ENCODE measurements around the gene PLPP2. TPM values are rescaled to one million over a fixed set of nuclear protein-coding genes. Genes with fewer than 3 reads are reported as not detected.

The PLPP2 gene
- total and polyA plus RNA-seq, 4 donors, result 14.1 to 41.3 (median 35.0) TPM

DNA sequence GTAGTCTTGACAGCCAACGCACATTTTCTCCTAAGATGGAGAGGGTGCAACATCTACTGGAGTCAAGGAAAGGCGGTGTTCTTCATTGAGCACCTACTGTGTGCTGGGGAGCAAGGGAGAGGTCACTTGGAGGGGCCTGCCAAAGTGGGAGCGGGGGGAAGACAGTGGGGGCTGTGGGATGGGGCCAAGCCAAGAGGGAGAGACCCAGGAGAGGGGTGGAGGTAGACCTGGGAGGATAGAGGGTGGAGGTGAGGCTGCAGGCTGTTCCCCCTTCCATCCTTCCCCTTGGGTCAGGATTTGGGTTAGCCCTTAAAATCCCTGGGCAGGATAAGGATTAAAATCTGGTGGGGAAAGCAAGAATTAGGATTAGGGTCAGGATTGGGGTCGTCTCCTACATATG is 1.7 kb upstream of the PLPP2 start:
- no peak overlapping the region for H3K9ac ChIP-seq (ENCODE audit: insufficient read depth in 1 of 2, low read length in 2 of 2)
- ATAC-seq (ENCODE audit: insufficient read depth, low FRiP score) (no peak), DNase-seq (no peak)
- TF ChIP-seq, protein P1, sequence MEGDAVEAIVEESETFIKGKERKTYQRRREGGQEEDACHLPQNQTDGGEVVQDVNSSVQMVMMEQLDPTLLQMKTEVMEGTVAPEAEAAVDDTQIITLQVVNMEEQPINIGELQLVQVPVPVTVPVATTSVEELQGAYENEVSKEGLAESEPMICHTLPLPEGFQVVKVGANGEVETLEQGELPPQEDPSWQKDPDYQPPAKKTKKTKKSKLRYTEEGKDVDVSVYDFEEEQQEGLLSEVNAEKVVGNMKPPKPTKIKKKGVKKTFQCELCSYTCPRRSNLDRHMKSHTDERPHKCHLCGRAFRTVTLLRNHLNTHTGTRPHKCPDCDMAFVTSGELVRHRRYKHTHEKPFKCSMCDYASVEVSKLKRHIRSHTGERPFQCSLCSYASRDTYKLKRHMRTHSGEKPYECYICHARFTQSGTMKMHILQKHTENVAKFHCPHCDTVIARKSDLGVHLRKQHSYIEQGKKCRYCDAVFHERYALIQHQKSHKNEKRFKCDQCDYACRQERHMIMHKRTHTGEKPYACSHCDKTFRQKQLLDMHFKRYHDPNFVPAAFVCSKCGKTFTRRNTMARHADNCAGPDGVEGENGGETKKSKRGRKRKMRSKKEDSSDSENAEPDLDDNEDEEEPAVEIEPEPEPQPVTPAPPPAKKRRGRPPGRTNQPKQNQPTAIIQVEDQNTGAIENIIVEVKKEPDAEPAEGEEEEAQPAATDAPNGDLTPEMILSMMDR (IDR thresholded peaks at IDR 0.05; ENCODE audit: control extremely low read depth, extremely low read depth), result no peak
- no peak overlapping the region for H3K27ac ChIP-seq (ENCODE audit: low read depth in 1 of 2, low read length in 1 of 2)
- H3K4me1 ChIP-seq (ENCODE audit: control insufficient read depth in 5 of 5, insufficient read depth in 5 of 5, low read length in 5 of 5), result peaks cover 0 to 19% (median 7%) of the 10 kb centered on the region in 5 donors
- 87 to 91% methylated on average over 4 of the region's 4 CpGs for WGBS, 2 donors
- H3K9me3 ChIP-seq (ENCODE audit: control insufficient read depth in 4 of 4, insufficient read depth in 3 of 4, low read length in 3 of 4), result no peaks in the 10 kb centered on the region
- H3K4me3 ChIP-seq, result no peak overlapping the region
- H3K27me3 ChIP-seq (ENCODE audit: control insufficient read depth in 3 of 3, insufficient read depth in 3 of 3, low read length in 2 of 3), result peaks cover 0 to 43% (median 27%) of the 10 kb centered on the region in 3 donors
- H3K36me3 ChIP-seq (ENCODE audit: control insufficient read depth in 4 of 4, insufficient read depth in 4 of 4, low read length in 4 of 4), result no peaks in the 10 kb centered on the region

DNA sequence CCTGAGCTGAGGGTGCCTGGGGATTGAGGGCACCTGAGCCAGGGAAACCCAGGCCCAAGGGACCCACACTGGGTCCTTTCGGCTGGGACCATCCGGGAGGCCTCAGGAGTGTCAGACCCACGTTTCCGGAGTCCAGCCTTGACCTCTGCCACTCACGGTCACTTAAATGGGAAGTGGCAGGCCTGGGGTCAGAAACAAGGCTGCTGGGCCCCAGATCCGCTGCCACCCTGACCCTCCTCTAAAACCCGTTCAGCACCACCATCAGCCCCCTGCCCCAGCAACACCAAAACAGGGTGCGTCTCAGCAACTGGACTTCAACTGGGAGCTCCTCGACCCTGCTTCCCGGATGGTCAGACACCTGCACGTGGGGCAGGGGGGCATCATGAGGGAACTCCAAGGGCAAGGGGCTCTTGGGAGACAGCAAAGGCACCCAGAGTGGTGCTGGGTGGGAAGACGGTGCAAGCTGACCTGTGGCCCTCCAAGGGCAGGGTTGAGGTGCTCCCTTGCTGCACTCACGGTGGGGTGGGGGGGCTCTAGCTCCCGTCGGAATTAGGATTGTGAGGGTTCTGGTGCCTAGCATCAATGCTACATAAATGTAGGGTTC is 1.2 kb upstream of the PLPP2 start:
- DNase-seq, result no peak
- ATAC-seq (ENCODE audit: insufficient read depth, low FRiP score), result no peak
- no peak overlapping the region for H3K9ac ChIP-seq (ENCODE audit: insufficient read depth in 1 of 2, low read length in 2 of 2)

DNA sequence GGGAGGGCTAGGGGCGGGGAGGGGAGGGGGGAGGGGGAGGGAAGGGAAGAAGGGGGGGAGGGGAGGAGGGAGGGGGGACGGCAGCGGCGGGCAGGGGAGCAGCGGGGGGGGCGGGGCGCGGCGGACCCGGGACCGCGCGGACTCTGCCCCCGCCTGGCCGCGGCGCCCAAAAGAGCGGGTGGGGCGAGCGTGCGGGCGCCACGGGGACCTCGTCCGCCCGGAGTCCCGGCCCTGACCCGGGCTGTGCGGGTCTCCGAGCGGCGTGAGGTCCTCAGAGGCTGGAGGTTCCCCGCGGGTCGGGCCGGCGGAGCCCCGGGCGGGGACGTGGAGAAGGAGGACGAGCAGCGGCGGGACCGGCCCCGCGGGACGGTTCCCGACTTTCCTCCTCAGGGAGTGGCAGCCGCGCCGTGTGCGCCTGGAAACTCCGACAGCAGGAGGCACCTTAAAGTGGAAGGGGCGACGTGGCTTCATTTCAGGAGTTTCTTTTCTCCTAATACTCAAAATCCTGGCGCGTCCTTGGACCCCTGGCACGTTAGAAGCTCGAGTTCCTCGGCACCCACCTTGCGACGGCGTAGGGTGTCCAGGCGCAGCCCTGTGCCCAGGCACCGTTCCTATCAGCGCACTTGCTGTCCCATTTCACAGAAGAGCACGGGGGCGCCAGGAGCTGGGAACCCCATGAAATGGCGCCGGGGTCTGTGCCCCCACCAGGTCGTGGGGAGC is 518 bp upstream of the PLPP2 start:
- 29 to 41% methylated on average over 31 to 67 of the region's 71 CpGs for WGBS, 2 donors
- no peaks in the 10 kb centered on the region for H3K36me3 ChIP-seq (ENCODE audit: control insufficient read depth in 4 of 4, insufficient read depth in 4 of 4, low read length in 4 of 4)
- no peak overlapping the region for H3K27ac ChIP-seq (ENCODE audit: low read depth in 1 of 2, low read length in 1 of 2)
- no peaks in the 10 kb centered on the region for H3K9me3 ChIP-seq (ENCODE audit: control insufficient read depth in 4 of 4, insufficient read depth in 3 of 4, low read length in 3 of 4)
- no peak for DNase-seq
- no peak for ATAC-seq (ENCODE audit: insufficient read depth, low FRiP score)
- H3K9ac ChIP-seq (ENCODE audit: insufficient read depth in 1 of 2, low read length in 2 of 2), result no peak overlapping the region
- H3K4me1 ChIP-seq (ENCODE audit: control insufficient read depth in 5 of 5, insufficient read depth in 5 of 5, low read length in 5 of 5), result peaks cover 0 to 19% (median 7%) of the 10 kb centered on the region in 5 donors
- H3K27me3 ChIP-seq (ENCODE audit: control insufficient read depth in 3 of 3, insufficient read depth in 3 of 3, low read length in 2 of 3), result peaks cover 0 to 43% (median 27%) of the 10 kb centered on the region in 3 donors
- no peak overlapping the region for H3K4me3 ChIP-seq
- TF ChIP-seq, protein P1 (IDR thresholded peaks at IDR 0.05; ENCODE audit: control extremely low read depth, extremely low read depth), result no peak

More for the DNA sequence above, 1.2 kb upstream of the PLPP2 start:
- H3K27me3 ChIP-seq (ENCODE audit: control insufficient read depth in 3 of 3, insufficient read depth in 3 of 3, low read length in 2 of 3), result peaks cover 0 to 43% (median 27%) of the 10 kb centered on the region in 3 donors
- peaks cover 0 to 19% (median 7%) of the 10 kb centered on the region in 5 donors for H3K4me1 ChIP-seq (ENCODE audit: control insufficient read depth in 5 of 5, insufficient read depth in 5 of 5, low read length in 5 of 5)
- no peaks in the 10 kb centered on the region for H3K36me3 ChIP-seq (ENCODE audit: control insufficient read depth in 4 of 4, insufficient read depth in 4 of 4, low read length in 4 of 4)
- TF ChIP-seq, protein P1 (IDR thresholded peaks at IDR 0.05; ENCODE audit: control extremely low read depth, extremely low read depth), result no peak
- no peaks in the 10 kb centered on the region for H3K9me3 ChIP-seq (ENCODE audit: control insufficient read depth in 4 of 4, insufficient read depth in 3 of 4, low read length in 3 of 4)
- no peak overlapping the region for H3K4me3 ChIP-seq
- no peak overlapping the region for H3K27ac ChIP-seq (ENCODE audit: low read depth in 1 of 2, low read length in 1 of 2)
- 83% methylated on average over 15 of the region's 15 CpGs for WGBS, 2 donors
